ENCODE measurements around the gene DACH1.

DACH1 gene

GRCh38 chr13:71618159-71618558, 248.8 kb downstream of the DACH1 start:
- no peak for DNase-seq

DNA sequence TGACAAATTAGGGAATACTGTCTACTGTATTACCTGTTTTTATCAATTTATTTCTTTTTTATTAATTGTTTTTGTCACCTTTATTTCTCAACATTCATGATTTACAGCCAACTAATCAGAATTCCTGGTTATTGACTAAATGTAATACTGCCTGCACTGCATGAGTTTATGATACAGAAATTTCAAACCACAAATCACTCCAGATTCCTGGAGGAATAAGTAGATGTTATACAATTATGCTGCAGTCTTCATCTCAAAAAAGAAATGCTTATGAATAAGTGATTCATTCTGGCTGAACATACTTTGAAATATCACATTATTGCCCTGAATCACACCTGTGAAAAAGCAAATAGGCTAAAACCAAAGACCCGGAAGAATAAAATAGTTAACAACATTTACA, 249.7 kb downstream of the DACH1 start:
- no peak for DNase-seq

DNA sequence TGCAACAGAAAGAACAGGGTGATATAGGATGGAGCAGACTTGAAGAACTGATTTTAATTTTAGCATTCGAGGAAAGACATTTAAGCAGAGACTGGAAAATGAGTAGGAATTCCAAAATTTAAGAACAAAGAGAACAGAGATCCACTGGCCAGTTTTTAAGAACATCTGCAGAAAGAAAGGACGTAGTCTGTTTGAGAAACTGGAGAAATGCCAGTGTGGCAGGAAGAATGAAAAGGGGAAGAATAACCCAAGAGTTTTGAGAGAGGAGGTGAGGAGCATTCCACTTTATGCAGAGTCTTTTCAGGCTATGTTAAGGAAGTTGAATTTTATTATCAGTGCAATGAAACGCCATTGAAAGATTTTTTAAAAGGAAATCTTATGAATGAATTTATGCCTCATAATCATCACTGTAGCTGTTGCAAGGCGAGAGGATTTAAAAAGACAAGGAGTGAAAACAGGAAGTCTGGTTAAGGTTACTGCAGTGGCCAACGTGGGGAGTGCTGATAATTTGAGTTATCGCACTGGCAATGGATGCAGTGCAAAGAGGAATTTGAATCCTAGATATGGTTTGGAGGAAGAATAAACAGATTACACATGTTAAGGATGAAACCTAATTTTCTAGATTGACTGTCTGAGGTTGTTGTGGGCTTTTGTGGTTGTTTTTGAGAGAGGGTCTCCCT, 253.8 kb downstream of the DACH1 start:
- no peak for DNase-seq

GRCh38 chr13:71611292-71611691, 255.7 kb downstream of the DACH1 start:
- DNase-seq = no peak

DNA sequence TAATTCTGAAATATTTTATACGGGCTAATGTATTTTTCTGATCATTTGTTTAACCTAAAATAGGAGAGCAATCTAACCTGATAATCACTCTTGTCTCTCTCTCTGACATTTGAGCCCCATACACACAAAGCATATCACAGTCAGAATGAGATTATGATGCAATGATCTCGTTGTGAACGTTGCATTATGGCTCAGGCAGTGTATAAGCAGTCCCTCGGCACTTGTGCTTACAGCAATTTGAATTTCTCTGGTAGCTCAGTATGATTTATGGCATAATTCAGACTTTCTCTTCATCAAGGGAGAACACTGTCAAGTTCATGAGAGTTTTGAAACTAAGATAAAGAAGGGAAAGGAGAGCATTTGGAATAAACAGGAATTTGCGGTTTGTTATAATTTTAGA, 256.1 kb downstream of the DACH1 start:
- DNase-seq = no peak

GRCh38 chr13:71609271-71609670, 257.7 kb downstream of the DACH1 start:
- no peak for DNase-seq

DNA sequence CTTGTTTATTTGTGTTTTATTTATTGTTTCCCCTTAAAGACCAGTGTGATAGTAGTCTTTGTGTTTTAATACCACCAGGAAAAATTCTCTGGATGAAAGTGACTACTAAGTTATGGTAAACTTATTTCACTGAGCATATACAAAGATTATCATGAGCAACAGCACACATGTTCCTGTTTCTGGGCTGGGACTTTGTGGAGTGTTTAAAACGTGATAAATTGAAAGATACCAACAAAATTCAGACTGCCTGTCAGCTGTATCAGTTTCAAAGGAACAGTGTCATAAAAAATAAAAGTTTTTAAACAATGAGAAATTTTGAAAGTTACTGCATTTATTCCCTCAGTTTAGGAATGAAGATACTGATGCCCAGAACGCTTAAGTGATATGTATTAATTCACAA, 259.4 kb downstream of the DACH1 start:
- no peak for DNase-seq

GRCh38 chr13:71606818-71607217, 260.2 kb downstream of the DACH1 start:
- no peak for DNase-seq

GRCh38 chr13:71605744-71606143, 261.3 kb downstream of the DACH1 start:
- no peak for DNase-seq

GRCh38 chr13:71603255-71603654, 263.7 kb downstream of the DACH1 start:
- DNase-seq = no peak

DNA sequence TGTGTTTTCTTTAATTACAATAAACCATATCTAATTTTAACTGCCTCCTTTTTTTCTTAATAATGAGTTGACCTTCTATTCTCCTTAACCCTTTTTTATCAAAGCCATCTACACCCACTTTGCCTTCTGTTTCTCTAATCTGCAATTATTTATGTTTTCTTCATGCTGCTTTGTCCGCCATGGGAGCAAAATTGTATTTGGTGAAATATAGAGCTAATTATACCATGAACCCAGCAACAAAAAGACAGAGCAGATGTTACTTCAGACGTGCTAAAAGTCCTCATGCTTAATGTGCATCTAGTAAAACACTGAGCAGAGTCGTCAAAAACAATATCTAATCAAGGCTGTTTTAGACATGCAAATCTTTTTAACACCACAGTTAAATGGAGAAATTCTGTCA, 264.7 kb downstream of the DACH1 start:
- DNase-seq = no peak

DNA sequence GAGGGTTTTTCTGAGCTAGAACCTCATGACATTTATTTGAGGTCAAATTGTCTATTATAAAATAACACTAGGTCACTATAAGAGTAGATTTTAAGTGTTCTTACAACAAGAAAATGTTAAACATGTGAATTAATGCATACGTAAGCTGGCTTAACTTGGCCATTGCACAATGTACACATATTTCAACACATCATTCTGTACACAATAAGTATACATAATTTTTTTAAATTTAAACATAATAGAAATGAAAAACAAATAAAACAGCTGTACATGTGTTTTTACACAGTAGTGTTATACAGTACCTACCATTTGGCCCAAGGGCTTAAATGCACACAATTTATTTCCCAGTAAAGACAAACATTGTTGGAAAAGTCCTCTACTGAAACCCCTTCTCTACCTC, 269.9 kb downstream of the DACH1 start:
- no peak for DNase-seq

- DNase-seq = no peak
Measured at GRCh38 chr13:71596116-71596515, 270.9 kb downstream of the DACH1 start.

- no peak for DNase-seq
Measured at GRCh38 chr13:71593566-71593965, 273.4 kb downstream of the DACH1 start.

DNA sequence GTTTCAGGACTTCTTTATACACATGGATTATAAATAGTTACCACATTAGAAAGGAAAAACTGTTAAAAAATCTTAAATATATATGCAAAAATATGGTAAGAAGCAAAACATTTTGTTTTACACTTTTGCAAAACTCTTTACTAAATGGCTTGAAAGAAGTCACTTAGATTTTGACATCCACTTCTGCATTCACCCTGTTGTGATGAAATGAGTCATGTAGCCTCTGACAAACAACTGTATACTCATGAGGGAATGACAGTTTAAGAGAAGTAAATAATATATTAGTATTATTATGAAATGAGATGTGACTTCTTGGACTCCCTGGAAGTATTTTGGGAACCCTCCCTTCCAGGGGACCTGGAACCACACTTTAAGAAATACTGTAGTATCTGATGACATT, 275.6 kb downstream of the DACH1 start:
- no peak for DNase-seq

DNA sequence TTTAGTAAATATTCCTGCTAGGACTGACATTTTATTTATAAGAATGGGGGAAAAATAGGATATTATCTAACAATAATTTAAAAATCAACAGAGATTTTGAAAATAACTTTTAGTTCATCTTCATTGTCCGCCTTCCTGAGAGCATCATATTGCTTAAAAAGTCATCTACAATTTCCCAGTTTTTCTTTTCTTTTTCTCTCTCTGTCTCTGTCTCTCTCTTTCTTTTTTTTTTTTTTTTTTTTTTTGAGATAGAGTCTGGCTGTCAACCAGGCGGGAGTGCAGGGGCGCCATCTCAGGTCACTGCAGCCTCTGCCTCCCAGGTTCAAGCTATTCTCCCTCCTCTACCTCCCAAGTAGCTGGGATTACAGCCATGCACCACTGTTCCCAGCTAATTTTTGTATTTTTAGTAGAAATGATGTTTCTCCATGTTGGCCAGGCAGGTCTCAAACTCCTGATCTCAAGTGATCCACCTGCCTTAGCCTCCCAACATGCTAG, 276.3 kb downstream of the DACH1 start:
- DNase-seq = no peak

- DNase-seq = no peak
Measured at GRCh38 chr13:71589032-71589431, 278.0 kb downstream of the DACH1 start.

DNA sequence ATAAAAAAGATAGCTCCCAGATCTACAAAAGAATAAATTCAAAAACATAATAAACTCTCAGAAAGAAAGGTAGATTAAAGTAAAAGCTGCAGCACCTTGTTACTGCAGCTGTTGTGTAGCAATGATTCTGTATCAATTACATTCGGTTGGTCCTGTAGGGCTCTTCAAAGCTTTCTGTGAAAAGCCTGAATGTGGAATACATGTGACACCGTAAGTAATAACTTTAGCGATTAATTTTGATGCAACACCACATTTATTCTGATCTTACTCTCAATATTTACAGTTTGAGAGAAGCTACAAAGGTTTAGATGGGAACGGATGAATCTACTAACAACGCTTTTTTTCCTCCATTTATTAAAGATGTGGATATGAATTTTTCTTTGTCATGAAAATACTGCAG, 279.2 kb downstream of the DACH1 start:
- DNase-seq = no peak

GRCh38 chr13:71587193-71587592, 279.8 kb downstream of the DACH1 start:
- no peak for DNase-seq

- DNase-seq = no peak
Measured at GRCh38 chr13:71583581-71583980, 283.4 kb downstream of the DACH1 start.

- no peak for DNase-seq
Measured at GRCh38 chr13:71580614-71581013, 286.4 kb downstream of the DACH1 start.

DNA sequence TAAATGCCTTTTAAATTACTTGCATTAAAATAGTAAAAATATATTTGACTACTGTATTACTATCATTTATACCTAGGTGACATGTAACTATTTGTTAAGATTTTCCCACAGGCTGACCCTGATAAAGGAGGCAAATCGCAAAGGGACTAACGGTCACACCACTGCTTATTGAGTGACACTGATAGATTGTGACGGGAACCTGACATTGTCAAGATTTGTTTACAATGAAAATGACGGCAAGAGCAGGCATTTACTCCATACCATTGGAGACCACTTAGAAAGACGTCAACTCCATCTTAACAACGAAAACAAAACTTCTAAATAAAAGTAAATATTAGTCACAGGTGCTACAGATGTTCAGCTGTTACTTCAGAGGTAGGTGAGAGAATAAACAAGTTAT, 289.0 kb downstream of the DACH1 start:
- no peak for DNase-seq

GRCh38 chr13:71577127-71577526, 289.9 kb downstream of the DACH1 start:
- DNase-seq = no peak

GRCh38 chr13:71576571-71576970, 290.4 kb downstream of the DACH1 start:
- DNase-seq = no peak

GRCh38 chr13:71546881-71547280, 320.1 kb downstream of the DACH1 start:
- no peak for DNase-seq
